NOMO-1 (cell line): ENCODE data around the gene OTOS.
A peak's percentile ranks its signal among the peaks of the same experiment; 100 is the strongest.

Experiments
- DNase-seq, 2 experiments: peaks; one replicate each; lab custom pipeline; 2025; ENCODE audit not compliant: unreplicated experiment in 2 of 2; lab: John Stamatoyannopoulos, UW

The OTOS gene

GRCh38 chr2:240137596-240138253, 2.7 kb downstream of the OTOS start:
- no peak for DNase-seq

GRCh38 chr2:240136671-240137292, 3.7 kb downstream of the OTOS start:
- peak; percentile 3 to 22 for DNase-seq

DNA sequence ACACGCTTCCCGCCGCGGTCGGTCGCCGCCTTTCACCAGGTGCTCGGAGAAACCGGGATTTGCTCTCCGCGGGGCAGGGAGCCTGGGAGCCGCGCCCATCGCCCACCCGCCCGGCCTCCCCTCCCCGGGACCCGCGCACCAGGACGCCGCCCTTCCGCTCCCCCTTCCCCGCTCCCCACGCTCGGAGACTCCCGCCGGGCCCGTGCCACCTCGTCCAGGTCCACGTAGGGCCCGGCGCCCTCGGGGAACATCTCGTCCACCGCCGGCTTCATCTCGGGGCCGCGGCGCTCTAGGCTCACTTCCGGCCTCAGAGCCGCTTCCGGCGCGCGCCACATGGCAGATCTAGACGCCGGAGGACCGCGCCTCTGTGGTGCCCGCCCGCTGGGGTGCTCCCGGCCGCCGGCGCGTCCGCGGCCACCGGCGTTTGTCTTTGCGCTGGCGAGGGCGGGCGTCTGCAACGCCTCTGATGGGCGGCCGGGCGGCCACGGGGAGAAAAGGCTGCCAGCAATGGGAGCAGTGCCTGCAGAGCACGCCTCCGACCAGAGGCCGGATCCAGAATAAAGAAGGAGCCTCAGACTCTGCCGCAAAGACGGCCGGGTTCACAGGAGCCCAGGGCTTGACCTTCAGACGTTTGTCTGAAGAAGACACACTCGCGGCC, 4.3 kb downstream of the OTOS start, which contains the start of gene COPS9:
TSS of gene COPS9 (minus strand) at position 293 of the 658 bp plus-strand sequence. CDS start at position 272, 21 bp downstream.
- DNase-seq, result peak; percentile 73 to 90

- no peak for DNase-seq
These were observed 4.8 kb downstream of the OTOS start for GRCh38 chr2:240135706-240136012.

DNA sequence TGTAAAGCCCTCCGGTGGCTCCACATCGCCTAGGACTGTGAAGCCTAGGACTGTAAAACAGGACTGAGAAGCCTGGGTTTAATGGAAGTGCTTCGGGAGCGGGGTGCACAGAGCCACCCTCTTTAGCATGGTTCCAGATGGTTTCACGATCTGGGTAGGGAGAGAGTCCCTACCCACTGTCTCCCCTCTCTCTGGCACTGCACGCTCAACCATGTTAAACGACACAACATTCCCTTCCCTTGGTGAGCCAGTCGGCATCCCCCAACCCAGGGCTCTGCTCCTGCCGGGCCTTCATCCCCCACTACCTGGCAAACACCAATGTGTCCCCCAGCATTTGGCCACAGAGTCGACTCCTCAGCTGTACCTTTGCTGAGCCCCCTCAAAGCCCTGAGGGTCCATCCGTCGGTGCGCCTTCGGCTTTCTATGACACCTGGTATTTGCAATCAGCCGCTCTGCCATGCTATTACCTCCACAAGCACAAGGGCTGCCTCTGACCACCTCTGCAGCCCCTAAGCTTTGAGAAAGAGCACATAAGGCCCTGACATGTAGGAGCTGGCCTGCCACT, 5.4 kb downstream of the OTOS start:
- DNase-seq, result no peak

DNA sequence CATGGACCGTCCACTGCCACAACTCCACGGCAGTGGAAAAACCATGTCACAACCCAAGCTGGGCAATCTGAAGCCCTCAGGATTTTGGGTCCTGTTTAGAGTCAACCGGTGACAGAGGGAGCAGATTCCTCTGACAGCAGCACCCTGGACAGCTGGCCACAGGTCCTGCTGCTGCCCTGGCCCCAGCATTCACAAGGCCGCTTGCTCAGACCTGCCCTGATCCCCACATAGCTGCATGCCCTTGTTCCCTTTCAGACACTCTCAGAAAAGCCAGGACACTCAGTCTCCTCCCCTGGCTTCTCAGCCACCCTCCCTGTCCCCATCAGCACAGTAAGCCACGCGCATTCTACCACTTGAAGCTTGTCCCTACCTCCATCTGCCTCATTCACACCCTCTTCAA, 6.0 kb downstream of the OTOS start:
- DNase-seq, result no peak

DNA sequence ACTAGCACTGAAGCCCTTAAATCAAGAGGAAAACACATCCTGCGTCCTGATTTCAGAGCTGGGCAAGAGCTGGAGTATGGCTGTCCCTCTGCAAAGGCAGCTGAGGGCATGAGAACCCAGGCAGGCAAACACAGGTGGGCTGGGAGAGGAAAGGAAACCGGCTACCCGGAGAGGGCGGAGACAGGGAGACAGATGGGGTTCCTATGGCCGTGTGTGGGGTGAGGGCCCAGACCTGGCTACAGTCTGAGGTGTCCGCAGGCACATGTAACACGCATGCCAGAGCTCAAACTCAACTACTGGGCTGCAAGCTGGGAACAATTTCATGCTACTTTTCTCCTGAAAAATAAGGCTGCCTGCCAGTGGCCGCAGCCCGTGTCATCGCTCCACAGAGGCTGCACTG, 7.1 kb downstream of the OTOS start:
- no peak for DNase-seq

- no peak for DNase-seq
These were observed 7.8 kb downstream of the OTOS start for GRCh38 chr2:240132651-240132980.

GRCh38 chr2:240131941-240132650, 8.4 kb downstream of the OTOS start:
- no peak for DNase-seq

DNA sequence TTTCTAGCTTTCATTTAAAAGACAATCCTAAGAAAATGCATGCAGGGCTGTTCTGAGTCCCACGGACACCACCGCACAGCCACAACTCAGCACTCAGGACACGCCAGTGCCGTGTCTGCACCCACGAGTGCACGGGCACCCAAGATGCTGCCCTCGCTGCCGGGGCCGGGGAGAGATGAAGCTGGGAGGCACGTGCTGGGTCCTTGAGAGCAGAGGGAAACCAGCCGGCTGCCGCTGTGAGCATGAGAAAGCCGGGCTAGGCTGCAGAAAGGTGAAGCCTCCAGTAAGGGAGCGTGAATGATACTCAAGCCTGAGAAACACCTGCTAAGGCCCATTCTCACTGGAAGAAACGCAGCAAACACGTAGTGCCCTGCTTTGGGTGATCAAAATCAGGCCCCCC, 9.2 kb downstream of the OTOS start:
- DNase-seq, result no peak

GRCh38 chr2:240130393-240131195, 9.9 kb downstream of the OTOS start:
- DNase-seq, result no peak

DNA sequence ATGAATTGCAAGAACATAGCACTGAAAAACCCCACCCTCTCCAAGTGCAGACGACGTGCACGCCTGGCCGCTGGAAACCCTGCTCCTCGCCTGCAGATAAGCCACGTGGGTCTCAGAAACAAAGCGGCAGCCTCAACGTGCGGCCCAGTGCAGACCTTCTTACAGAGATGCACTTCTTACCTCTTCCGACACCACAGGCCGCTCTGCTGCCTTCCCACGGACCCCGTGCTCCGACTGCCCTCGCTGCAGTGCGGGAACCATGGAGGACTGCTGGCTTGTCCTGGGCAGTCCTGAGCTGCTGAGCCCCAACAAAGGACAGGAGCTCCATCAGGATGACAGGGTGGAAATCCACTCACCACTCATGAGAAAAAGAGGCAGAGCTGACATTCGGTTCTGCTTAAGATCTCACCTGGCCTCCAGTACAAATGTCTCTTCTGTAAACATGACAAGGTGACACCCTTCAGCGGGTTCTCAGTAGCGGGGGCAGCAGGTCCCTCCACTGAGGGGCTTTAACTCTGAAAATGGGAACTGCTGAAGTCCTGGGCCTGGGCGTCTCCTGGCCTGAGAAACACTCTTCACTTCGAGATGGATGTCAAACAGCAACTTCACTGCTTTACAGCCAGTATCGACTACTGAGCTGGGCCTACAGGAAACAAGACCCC, 10.6 kb downstream of the OTOS start:
- no peak for DNase-seq

- DNase-seq, result no peak
These were observed 11.1 kb downstream of the OTOS start for GRCh38 chr2:240129311-240129710.

- DNase-seq, result no peak
These were observed 11.8 kb downstream of the OTOS start for GRCh38 chr2:240128608-240129145.

DNA sequence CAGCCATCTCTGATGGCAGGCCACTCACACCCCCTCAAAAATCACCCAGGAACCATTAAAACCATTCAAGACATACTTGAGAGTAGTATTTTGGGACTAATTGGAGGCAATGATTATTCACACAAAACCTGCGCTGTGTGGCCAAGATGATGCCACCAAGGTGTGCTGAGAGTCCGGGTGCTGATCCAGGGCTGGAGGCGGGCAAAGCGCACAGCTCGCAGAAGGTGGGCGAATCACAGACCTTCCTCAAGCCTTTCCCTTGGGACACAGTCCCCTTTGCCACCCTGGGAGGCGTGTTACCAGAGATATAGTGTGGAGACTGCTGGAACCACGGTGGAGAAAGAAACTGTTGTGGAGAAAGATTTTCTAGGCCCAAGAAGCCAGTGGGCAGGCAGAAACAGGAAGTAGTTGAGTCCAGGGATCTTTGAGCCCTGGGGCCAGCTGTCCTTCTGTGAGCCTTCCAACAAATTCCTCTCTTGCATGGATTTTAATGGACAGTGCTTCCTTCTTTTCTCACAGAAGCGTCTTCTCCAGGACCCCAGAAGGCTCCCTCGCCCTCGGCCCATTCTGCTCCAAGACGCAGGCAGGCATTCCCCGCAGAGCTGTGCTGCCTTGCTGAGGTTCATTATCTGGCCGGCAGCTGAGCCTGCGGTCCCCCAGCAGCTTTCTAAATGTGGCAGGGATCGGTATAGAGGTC, 12.4 kb downstream of the OTOS start:
- no peak for DNase-seq

DNA sequence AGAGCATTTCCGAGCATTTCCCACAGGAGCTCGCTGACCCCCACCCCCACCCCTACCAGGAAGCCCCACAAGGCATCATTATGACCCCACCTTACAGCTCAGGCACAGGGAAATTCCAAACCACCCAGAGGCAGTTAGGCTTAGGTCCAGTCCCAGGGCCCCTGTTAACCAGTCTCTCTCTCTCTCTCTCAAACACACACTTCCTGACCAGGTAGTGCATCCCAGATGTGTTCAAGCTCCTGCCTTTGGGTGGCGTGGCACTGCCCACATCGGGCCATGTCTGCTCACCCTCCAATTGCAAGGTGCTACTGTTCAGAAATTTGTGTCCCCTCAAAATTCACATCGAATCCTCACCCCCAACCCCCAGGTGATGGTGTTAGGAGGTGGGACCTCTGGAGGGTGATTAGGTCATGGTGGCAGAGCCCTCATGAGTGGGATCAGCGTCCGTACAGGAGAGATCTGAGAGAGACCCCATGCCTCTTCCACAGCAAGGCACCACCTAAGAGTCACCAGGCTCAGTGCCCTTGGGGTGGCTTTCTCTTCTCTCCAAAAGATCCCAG, 13.2 kb downstream of the OTOS start:
- no peak for DNase-seq

DNA sequence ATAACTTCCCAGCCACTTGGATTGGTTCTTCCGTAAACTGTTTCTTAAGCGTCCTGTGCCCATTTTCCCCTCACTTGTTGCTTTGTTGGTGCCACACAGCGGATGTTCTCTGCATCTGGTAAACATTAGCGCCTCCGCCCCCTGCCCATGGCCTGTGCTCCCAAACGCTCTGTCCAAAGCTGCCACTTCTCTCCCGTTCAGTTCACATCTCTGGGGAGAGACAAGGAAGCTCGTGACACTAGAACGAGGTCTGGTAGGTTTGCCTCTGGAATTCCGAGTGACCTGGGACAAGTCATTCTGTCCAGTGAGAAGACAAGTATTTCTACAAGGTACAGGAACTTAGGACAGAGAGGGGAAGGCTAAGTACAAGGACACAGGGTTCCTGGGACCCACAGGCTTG, 13.7 kb downstream of the OTOS start:
- no peak for DNase-seq

- no peak for DNase-seq
These were observed 14.7 kb downstream of the OTOS start for GRCh38 chr2:240125742-240126141.

- DNase-seq, result no peak
These were observed 15.8 kb downstream of the OTOS start for GRCh38 chr2:240124651-240125030.
